Prostate gland (tissue), 1 donor: ENCODE results near the gene RMDN3.

ENCODE experiments used
- POLR2A ChIP-seq: fragments of 450-650 bp; IDR thresholded peaks from one replicate; pipeline ENCODE4 v1.6.1; 2016; ENCODE audit warnings: antibody characterized with exemption, mild to moderate bottlenecking
- POLR2AphosphoS5 ChIP-seq: sonication (generic); formaldehyde crosslinking; IDR thresholded peaks from one replicate; pipeline ENCODE4 v1.6.1; 2017; ENCODE audit warnings: antibody characterized with exemption

DNA sequence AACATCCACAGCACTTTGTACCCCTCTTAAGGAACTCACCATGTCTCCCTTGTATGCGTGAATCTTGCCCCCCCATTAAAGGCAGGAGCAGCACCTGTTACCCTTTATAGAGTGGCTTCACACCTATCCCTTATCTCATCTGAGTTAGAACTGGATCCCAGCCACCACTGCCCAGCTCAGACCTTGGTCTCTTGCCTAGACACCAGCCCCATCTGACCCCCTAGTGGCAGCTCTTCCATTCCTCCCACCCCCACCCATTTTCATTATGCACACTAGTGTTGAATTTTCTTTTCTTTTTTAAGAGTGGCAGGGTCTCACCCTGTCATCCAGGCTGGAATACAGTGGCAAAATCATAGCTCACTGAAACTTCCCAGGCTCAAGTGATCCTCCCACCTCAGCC, 48.6 kb upstream of the RMDN3 start:
- TF ChIP-seq POLR2AphosphoS5 (no peak), POLR2A (no peak)
